Erythroblast (primary cell): ENCODE data around the gene CES1.

ENCODE experiments used
- GATA1 ChIP-seq: IDR thresholded peaks from 2 replicates; pipeline ENCODE4 v1.6.1; 2011; ENCODE audit warnings: low read depth, mild to moderate bottlenecking, control low read depth, low read length, moderate library complexity
- POLR2A ChIP-seq: IDR thresholded peaks from 2 replicates; pipeline ENCODE4 v1.6.1; 2011; ENCODE audit warnings: mild to moderate bottlenecking, low read length

DNA sequence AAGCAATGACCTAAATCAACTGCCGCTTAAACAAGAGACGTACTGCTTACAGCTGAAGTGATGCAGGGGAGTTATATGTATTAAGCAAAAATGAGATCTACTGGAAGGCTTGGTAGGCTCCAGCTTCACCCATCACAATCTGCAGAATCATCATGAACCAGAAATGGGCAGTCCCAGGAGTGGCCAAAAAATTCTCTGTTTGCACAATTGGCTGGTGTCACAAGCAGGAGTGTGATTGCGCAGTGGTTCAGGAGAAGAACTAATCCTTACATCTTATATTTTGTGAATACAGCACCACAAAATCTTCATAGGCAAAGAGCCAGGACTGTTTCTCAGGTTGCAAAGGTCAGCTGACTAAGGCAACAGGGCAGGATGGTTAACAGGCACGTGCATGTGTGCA, 75.9 kb downstream of the CES1 start:
- no peak for TF ChIP-seq POLR2A
- no peak for TF ChIP-seq GATA1
